PC-9 (cell line): Measurements from ENCODE around the gene TSPEAR. TPM values are rescaled to one million over a fixed set of nuclear protein-coding genes. Genes with fewer than 3 reads are reported as not detected.

ENCODE experiments used
- BruUV-seq: library from RNA; stranded (reverse); fragments of 400-500 nt; replicated peaks from 2 replicates; lab custom pipeline; 2021; lab: Mats Ljungman, UMichigan
- CTCF ChIA-PET: fragments of 300-600 bp; sonication (Branson Sonifier 250); formaldehyde crosslinking; loops from one replicate; lab custom pipeline; 2022; ENCODE audit warnings: antibody characterized with exemption; lab: Charles Lee
- POLR2A ChIA-PET: fragments of 300-600 bp; sonication (Branson Sonifier 250); formaldehyde crosslinking; loops from one replicate; lab custom pipeline; 2022; ENCODE audit warnings: antibody characterized with exemption; ENCODE audit not compliant: unreplicated experiment; lab: Charles Lee
- DNase-seq, 2 experiments: peaks; one replicate each; pipeline versions ENCODE4 v3.0.0 to v3.0.0-alpha.2; 2015 to 2022; ENCODE audit warnings: mixed read lengths in 1 of 2
- H2AFZ ChIP-seq: fragments of 200-600 bp; sonication (generic); 2 replicates; pipeline ENCODE4 v1.8.1; 2017; ENCODE audit warnings: antibody characterized with exemption
- H3F3A ChIP-seq: fragments of 200-600 bp; sonication (generic); 2 replicates; pipeline ENCODE4 v1.8.1; 2017; ENCODE audit warnings: antibody characterized with exemption, mild to moderate bottlenecking, low read depth; ENCODE audit not compliant: insufficient read depth
- H3K27ac ChIP-seq: fragments of 200-600 bp; sonication (generic); 2 replicates; pipeline ENCODE4 v1.6.1; 2016; ENCODE audit warnings: mixed run types
- H3K27me3 ChIP-seq: fragments of 200-600 bp; sonication (generic); 2 replicates; pipeline ENCODE4 v1.6.1; 2016; ENCODE audit warnings: low read depth, mixed run types; ENCODE audit not compliant: insufficient read depth
- H3K36me3 ChIP-seq: fragments of 200-600 bp; sonication (generic); 2 replicates; pipeline ENCODE4 v1.6.1; 2016; ENCODE audit warnings: low read depth, mixed run types
- H3K4me1 ChIP-seq: fragments of 200-600 bp; sonication (generic); replicated peaks from 2 replicates; pipeline ENCODE4 v1.6.1; 2016; ENCODE audit warnings: mixed run types; ENCODE audit not compliant: insufficient read depth
- H3K4me2 ChIP-seq: fragments of 200-600 bp; sonication (generic); 2 replicates; pipeline ENCODE4 v1.6.1; 2017; ENCODE audit warnings: mixed run types
- H3K4me3 ChIP-seq: fragments of 200-600 bp; sonication (generic); 2 replicates; pipeline ENCODE4 v1.6.1; 2016; ENCODE audit warnings: mixed run types
- H3K79me2 ChIP-seq: fragments of 200-600 bp; sonication (generic); 2 replicates; pipeline ENCODE4 v1.6.1; 2017; ENCODE audit warnings: low read depth, mixed run types
- H3K9me2 ChIP-seq: fragments of 200-600 bp; sonication (generic); 2 replicates; pipeline ENCODE4 v1.8.1; 2017; ENCODE audit warnings: mild to moderate bottlenecking; ENCODE audit not compliant: insufficient read depth
- H3K9me3 ChIP-seq: fragments of 200-600 bp; sonication (generic); 2 replicates; pipeline ENCODE4 v1.8.1; 2016; ENCODE audit warnings: low read depth; ENCODE audit not compliant: insufficient read depth
- H4K20me1 ChIP-seq: fragments of 200-600 bp; sonication (generic); 2 replicates; pipeline ENCODE4 v1.8.1; 2017; ENCODE audit not compliant: insufficient read depth
- EZH2 ChIP-seq: fragments of 200-600 bp; sonication (generic); IDR thresholded peaks from 2 replicates; pipeline ENCODE4 v1.8.0; 2017; ENCODE audit warnings: antibody characterized with exemption, low read depth
- intact Hi-C: fragments of 100-400 bp; cut with micrococcal nuclease; formaldehyde crosslinking; loops from one replicate; pipeline ENCODE4 v1.10.0; 2022; ENCODE audit not compliant: unreplicated experiment
- total RNA-seq: library from RNA; stranded (reverse); gene quantifications from 2 replicates; pipeline ENCODE4 v1.2.3, GENCODE V29; 2021
- TF ChIP-seq, protein P1 (sequence below): fragments of 200-600 bp; sonication (generic); conservative IDR thresholded peaks from 2 replicates; pipeline ENCODE4 v1.6.1; 2017; ENCODE audit warnings: mixed run types, antibody characterized with exemption, mild to moderate bottlenecking, moderate library complexity

The TSPEAR gene
- total RNA-seq, 1 experiment from 2014 or later: not detected

DNA sequence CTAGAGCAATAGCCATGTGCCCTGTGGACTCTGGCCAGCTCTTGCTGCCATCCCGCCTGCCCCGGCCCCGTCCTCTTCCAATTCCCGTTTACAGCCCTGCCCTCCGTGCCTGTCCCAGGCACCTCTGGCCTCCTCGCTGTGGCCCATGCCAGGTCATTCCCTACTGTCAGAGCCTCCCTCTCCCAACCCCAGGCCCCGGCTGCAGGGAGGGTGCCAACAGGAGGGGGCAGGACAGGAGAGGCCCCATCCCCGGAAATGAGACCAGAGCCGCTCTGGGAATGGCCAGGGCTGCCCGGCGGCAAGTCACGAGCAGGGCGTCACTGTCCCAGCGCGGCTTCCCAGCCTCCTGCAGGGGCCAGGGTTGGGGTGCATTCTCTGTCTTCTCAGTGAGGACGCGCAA, 23.5 kb upstream of the TSPEAR start:
- no peak overlapping the region for H3K4me2 ChIP-seq
- H2AFZ ChIP-seq: no peak overlapping the region
- POLR2A ChIA-PET: no interaction called here

GRCh38 chr21:44734026-44734745, 22.8 kb upstream of the TSPEAR start:
- Histone ChIP-seq H2AFZ (no peak overlapping the region), H3K27ac (no peak overlapping the region), H3F3A (no peaks in the 10 kb centered on the region), H3K4me2 (no peak overlapping the region), H3K9me3 (no peaks in the 10 kb centered on the region), H3K36me3 (no peaks in the 10 kb centered on the region), H3K9me2 (no peaks in the 10 kb centered on the region), H3K27me3 (peaks cover 23% of the 10 kb centered on the region), H3K4me3 (no peak overlapping the region), H3K79me2 (no peaks in the 10 kb centered on the region), H3K4me1 (peaks cover 10% of the 10 kb centered on the region; the same call in 1 of the 2 replicates), H4K20me1 (no peaks in the 10 kb centered on the region)
- no peak for DNase-seq
- POLR2A ChIA-PET: no interaction called here
- intact Hi-C loops: no loop called here
- CTCF ChIA-PET: no interaction called here
- TF ChIP-seq, protein P1, sequence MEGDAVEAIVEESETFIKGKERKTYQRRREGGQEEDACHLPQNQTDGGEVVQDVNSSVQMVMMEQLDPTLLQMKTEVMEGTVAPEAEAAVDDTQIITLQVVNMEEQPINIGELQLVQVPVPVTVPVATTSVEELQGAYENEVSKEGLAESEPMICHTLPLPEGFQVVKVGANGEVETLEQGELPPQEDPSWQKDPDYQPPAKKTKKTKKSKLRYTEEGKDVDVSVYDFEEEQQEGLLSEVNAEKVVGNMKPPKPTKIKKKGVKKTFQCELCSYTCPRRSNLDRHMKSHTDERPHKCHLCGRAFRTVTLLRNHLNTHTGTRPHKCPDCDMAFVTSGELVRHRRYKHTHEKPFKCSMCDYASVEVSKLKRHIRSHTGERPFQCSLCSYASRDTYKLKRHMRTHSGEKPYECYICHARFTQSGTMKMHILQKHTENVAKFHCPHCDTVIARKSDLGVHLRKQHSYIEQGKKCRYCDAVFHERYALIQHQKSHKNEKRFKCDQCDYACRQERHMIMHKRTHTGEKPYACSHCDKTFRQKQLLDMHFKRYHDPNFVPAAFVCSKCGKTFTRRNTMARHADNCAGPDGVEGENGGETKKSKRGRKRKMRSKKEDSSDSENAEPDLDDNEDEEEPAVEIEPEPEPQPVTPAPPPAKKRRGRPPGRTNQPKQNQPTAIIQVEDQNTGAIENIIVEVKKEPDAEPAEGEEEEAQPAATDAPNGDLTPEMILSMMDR: no peak
- no peak for TF ChIP-seq EZH2
- BruUV-seq: no TSS peak

More for the DNA sequence above, 23.5 kb upstream of the TSPEAR start:
- Histone ChIP-seq H3K4me1 (peaks cover 10% of the 10 kb centered on the region; the same call in 1 of the 2 replicates), H3K79me2 (no peaks in the 10 kb centered on the region), H3K27me3 (peaks cover 27% of the 10 kb centered on the region), H3K9me3 (no peaks in the 10 kb centered on the region), H3K27ac (no peak overlapping the region), H3K4me3 (no peak overlapping the region), H3F3A (no peaks in the 10 kb centered on the region), H3K36me3 (no peaks in the 10 kb centered on the region), H4K20me1 (no peaks in the 10 kb centered on the region), H3K9me2 (no peaks in the 10 kb centered on the region)
- no TSS peak for BruUV-seq
- intact Hi-C loops: no loop called here
- no peak for DNase-seq
- CTCF ChIA-PET: no interaction called here
- no peak for TF ChIP-seq EZH2
- TF ChIP-seq, protein P1: no peak

GRCh38 chr21:44732956-44733355, 21.6 kb upstream of the TSPEAR start:
- CTCF ChIA-PET: no interaction called here
- Histone ChIP-seq H3K4me1 (peaks cover 10% of the 10 kb centered on the region; the same call in 1 of the 2 replicates), H3K79me2 (no peaks in the 10 kb centered on the region), H3K9me3 (no peaks in the 10 kb centered on the region), H2AFZ (no peak overlapping the region), H3K27me3 (peaks cover 27% of the 10 kb centered on the region), H3K36me3 (no peaks in the 10 kb centered on the region), H4K20me1 (no peaks in the 10 kb centered on the region), H3K27ac (no peak overlapping the region), H3F3A (no peaks in the 10 kb centered on the region), H3K9me2 (no peaks in the 10 kb centered on the region), H3K4me3 (no peak overlapping the region), H3K4me2 (no peak overlapping the region)
- no TSS peak for BruUV-seq
- DNase-seq: no peak
- TF ChIP-seq, protein P1: no peak
- TF ChIP-seq EZH2: no peak
- intact Hi-C loops: no loop called here
- POLR2A ChIA-PET: no interaction called here
